ENCODE data around the gene CIBAR2. TPM values are rescaled to one million over a fixed set of nuclear protein-coding genes. Genes with fewer than 3 reads are reported as not detected.

Gene CIBAR2
- total and polyA plus RNA-seq, 9 of the 15 experiments (the other 6 are each of a cell fraction or from before 2014, with no cell fraction given) = not detected

DNA sequence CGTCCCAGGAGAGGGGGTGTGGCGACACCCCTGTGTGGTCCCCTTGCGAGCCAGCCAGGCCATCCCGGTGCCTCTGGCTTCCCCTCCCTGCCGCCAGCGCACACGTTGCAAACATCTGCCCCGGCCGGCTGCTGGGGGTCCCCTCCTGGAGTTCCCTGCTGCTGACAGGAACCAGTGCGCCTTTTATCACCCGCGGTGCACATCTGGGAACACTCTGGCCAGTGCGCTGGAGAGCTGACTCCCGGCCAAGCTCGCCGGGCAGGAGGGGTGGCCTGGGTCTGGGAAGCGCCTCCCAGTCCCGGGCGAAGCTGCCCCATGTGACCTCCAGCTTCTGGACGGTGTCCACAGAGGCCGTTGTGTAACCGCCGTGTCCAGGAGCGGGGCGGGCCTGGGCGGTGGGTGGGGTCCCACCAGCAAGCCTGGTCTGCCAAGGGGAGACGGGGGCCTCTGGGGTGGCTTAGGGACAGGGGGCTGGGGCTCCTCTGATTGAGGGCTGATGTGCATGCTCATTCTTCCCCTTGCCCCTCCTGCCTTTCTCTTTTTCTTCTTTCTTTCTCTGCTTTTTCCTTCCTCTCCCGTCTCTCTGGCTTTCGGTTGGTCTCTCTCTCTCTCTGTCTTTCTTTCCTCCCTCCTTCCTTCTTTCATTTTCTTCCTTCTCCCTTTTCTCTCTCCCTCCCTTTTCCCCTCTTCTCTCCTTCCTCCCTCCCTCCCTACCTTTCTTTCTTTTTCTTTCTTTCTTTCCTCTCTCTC is 25.2 kb upstream of the CIBAR2 start (continued):
- TF ChIP-seq, protein P1, sequence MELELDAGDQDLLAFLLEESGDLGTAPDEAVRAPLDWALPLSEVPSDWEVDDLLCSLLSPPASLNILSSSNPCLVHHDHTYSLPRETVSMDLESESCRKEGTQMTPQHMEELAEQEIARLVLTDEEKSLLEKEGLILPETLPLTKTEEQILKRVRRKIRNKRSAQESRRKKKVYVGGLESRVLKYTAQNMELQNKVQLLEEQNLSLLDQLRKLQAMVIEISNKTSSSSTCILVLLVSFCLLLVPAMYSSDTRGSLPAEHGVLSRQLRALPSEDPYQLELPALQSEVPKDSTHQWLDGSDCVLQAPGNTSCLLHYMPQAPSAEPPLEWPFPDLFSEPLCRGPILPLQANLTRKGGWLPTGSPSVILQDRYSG (tag; conservative IDR thresholded peaks at IDR 0.05; ENCODE audit: low read depth) = no peak
- TF ChIP-seq GABPA (tag; conservative IDR thresholded peaks at IDR 0.05; ENCODE audit: low read depth) = no peak
- TF ChIP-seq CEBPG (CRISPR knock-in tag; IDR thresholded peaks at IDR 0.05) = peak; percentile 42; the same call in 1 of the 2 replicates
- peak in 1 of 2 experiments; percentile 93; a peak in 3 of 4 replicates for TF ChIP-seq CEBPG (tag; conservative IDR thresholded peaks at IDR 0.05 in 1 of 2, IDR thresholded peaks at IDR 0.05 in 1 of 2)
- no peak for TF ChIP-seq DACH1 (IDR thresholded peaks at IDR 0.05; ENCODE audit: partially characterized antibody)
- TF ChIP-seq HNRNPLL (IDR thresholded peaks at IDR 0.05; ENCODE audit: low read depth, low read length, poor library complexity, severe bottlenecking) = no peak
- no peak; the same call in none of the 2 replicates for TF ChIP-seq ARID1B (IDR thresholded peaks at IDR 0.05)
- no peak; the same call in 1 of the 2 replicates for TF ChIP-seq CXXC5 (CRISPR knock-in tag; IDR thresholded peaks at IDR 0.05)
- TF ChIP-seq C11orf30 (IDR thresholded peaks at IDR 0.05; ENCODE audit: low read depth) = no peak
- TF ChIP-seq, protein P2, sequence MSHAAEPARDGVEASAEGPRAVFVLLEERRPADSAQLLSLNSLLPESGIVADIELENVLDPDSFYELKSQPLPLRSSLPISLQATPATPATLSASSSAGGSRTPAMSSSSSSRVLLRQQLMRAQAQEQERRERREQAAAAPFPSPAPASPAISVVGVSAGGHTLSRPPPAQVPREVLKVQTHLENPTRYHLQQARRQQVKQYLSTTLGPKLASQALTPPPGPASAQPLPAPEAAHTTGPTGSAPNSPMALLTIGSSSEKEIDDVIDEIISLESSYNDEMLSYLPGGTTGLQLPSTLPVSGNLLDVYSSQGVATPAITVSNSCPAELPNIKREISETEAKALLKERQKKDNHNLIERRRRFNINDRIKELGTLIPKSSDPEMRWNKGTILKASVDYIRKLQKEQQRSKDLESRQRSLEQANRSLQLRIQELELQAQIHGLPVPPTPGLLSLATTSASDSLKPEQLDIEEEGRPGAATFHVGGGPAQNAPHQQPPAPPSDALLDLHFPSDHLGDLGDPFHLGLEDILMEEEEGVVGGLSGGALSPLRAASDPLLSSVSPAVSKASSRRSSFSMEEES (CRISPR knock-in tag; IDR thresholded peaks at IDR 0.05) = no peak
- no peak for TF ChIP-seq THRAP3 (IDR thresholded peaks at IDR 0.05; ENCODE audit: borderline replicate concordance)
- no peak for TF ChIP-seq ZNF586 (CRISPR knock-in tag; conservative IDR thresholded peaks at IDR 0.05)
- no peak for TF ChIP-seq JUN (IDR thresholded peaks at IDR 0.05; ENCODE audit: borderline replicate concordance, low read depth, low read length)
- no peak for TF ChIP-seq JUN (CRISPR knock-in tag; IDR thresholded peaks at IDR 0.05; ENCODE audit: borderline replicate concordance)
- TF ChIP-seq HIVEP1 (CRISPR knock-in tag; IDR thresholded peaks at IDR 0.05) = no peak
- TF ChIP-seq CSDE1 (IDR thresholded peaks at IDR 0.05) = 0 out of 4 replicates have a peak, but pooled peaks of 1 of the 2 experiments have one; percentile 21
- peak; percentile 39; the same call in 1 of the 2 replicates for TF ChIP-seq TOE1 (IDR thresholded peaks at IDR 0.05; ENCODE audit: borderline replicate concordance)
- TF ChIP-seq TOE1 (CRISPR knock-in tag; IDR thresholded peaks at IDR 0.05; ENCODE audit: borderline replicate concordance, low read depth) = no peak
- TF ChIP-seq POLR2H (tag; IDR thresholded peaks at IDR 0.05; ENCODE audit: low read depth) = no peak
- no peak for TF ChIP-seq KAT8 (IDR thresholded peaks at IDR 0.05; ENCODE audit: low read depth)
- no peak for TF ChIP-seq HSF4 (CRISPR knock-in tag; IDR thresholded peaks at IDR 0.05; ENCODE audit: borderline replicate concordance)
- TF ChIP-seq, protein P3, sequence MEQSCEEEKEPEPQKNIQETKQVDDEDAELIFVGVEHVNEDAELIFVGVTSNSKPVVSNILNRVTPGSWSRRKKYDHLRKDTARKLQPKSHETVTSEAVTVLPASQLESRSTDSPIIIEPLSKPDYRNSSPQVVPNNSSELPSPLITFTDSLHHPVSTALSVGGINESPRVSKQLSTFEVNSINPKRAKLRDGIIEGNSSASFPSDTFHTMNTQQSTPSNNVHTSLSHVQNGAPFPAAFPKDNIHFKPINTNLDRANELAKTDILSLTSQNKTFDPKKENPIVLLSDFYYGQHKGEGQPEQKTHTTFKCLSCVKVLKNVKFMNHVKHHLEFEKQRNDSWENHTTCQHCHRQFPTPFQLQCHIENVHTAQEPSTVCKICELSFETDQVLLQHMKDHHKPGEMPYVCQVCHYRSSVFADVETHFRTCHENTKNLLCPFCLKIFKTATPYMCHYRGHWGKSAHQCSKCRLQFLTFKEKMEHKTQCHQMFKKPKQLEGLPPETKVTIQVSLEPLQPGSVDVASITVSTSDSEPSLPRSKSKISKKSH (CRISPR knock-in tag; IDR thresholded peaks at IDR 0.05) = no peak
- no peak for TF ChIP-seq ZNF143 (CRISPR knock-in tag; IDR thresholded peaks at IDR 0.05)
- TF ChIP-seq, protein P4, sequence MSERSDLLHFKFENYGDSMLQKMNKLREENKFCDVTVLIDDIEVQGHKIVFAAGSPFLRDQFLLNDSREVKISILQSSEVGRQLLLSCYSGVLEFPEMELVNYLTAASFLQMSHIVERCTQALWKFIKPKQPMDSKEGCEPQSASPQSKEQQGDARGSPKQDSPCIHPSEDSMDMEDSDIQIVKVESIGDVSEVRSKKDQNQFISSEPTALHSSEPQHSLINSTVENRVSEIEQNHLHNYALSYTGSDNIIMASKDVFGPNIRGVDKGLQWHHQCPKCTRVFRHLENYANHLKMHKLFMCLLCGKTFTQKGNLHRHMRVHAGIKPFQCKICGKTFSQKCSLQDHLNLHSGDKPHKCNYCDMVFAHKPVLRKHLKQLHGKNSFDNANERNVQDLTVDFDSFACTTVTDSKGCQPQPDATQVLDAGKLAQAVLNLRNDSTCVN (CRISPR knock-in tag; IDR thresholded peaks at IDR 0.05) = peak; percentile 95

Measured in K562 (cell line).